NCI-H1417 treated with DMSO at 0.1 percent for 48 hours (cell line): Measurements from ENCODE around the gene FIBP.

ENCODE experiments used
- DNase-seq: peaks from one replicate; lab custom pipeline; 2025; lab: John Stamatoyannopoulos, UW

The FIBP gene

DNA sequence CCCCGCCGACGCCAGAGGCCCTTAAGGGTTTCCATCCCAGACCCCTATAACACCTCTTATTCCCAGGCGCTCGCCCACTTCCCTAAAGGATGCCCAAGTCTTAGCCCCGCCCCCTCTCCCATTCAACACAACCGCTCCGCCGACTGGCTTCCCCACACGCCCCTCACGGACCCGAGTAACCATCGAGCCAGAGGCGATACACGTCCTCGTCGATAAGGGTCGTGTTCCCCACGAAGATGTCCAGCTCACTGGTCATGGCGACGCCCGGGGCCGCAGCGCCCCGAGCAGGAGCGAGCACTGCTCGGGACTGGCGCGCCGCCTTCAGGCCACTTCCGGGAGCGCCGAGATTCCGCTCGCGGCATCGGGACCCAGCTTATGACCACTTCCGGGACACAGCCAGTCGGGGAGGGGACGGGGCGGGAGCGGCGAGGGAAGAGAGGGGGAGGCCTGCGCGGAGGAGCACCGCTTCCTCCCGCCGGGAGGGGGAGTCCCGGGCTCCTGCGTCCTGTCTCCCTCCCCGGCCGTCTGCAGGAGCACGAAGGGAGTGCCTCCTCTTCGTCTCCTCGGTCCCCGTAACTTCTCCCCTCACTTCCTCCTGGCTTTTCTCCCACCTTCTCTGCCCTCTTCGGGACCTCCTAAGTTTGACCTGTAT lies at the start of gene FIBP:
TSS of gene FIBP (minus strand) at position 309 of the 652 bp plus-strand sequence. CDS start at position 256, 53 bp downstream.
- DNase-seq: peak; percentile 70

DNA sequence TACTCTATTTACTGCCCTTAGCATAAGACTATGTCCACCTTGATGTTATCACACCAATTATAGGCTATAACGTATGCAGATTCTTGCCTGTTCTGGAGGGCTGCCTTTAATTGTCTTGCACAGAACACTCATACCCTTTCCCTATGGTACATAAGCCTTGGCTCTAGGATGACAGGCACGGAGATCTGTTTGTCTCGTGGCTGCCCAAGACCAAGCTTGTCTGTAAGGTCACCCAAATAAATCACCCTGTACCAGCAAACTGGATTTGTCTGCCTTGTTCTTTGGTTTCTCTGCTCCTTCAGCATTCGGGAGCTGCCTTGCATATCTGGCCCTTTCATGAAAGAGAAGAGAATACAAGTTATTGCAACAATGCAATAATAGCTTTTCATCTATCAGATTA lies 49.5 kb upstream of the FIBP start:
- DNase-seq: no peak

DNA sequence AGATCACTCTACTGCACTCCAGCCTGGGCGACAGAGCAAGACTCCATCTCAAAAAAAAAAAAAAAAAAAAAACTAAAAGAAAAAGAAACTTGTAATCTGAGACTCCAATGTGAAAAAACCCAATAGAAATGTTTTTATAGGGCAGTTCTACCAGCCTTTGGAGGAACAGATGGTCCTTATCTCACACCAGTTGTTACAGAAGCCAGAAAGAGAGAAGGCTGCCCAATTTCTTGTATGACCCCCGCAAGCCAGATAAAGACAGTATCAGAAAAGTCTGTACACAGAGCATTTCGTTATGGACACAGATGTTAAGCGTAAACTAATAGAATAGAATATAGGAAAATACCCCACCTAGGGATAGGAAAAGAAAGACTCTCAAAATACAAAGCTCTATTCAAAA lies 45.7 kb upstream of the FIBP start:
- DNase-seq: no peak

DNA sequence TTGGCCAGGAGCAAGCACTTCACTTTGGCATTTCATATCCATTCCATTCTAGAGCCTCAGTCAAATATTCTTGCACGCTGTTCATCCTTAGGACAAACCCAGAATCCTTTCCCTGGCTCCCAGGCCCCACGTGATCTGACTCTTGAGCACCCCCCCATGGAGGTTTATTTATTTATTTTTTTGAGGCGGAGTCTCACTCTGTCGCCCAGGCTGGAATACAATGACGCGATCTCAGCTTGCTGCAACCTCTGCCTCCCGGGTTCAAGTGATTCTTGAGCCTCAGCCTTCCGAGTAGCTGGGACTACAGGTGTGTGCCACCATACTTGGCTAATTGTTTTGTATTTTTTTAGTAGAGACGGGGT lies 44.3 kb upstream of the FIBP start:
- no peak for DNase-seq

DNA sequence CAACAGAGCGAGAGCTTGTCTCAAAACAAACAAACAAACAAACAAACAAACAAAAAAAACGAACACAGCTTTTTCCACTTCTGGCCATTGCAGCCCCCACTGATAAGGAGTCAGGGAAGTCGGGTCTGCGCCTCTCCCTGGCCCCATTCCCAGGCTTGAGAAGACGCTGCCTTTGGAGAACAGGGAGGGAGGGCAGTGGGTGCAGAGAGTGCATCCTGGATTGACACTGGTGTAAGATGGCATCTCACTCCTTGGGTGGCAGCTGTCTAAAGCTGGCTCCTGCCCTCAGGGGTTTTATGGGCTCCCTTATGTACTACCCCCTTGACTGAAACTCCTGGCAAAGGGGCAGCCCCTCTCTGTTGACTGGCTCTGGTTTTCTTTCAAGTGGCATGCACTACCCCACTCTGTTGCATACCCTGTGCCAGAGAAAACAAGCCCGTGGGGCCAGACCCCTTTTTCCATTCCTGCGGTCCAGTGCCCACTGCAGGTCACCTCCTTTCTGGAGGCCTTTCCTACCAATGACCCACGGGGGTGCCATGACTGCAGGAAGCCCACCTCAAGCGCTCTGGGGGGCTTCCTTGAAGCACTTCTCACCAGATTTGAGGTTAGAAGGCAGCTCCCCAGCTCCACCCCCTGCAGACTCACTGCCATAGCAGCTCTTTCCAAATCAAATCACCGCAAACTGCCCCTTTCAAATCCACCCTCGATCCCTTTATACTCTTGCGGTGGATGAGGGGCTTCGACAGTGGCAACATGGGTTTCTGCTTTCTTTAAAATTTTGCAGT lies 43.7 kb upstream of the FIBP start:
- DNase-seq: no peak

DNA sequence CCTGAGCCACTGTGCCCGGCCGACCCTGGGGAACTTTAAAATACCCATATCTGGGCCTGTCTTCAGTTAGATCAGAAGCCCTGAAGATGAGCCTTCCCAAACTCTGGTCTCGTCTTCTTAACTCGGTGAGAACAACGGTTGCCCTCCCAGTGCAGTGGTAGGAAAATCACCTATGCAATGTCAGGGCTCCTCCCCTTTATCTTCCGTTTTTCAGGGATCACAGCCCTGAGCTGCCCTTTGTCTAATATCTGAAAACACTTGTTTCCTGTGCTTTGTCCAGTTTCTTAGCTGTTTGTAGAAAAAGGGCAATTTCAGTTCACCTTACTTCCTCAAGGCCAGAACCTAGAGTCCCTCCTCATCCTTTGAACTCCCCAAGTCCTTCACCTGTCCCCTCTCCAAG lies 40.4 kb upstream of the FIBP start:
- no peak for DNase-seq

DNA sequence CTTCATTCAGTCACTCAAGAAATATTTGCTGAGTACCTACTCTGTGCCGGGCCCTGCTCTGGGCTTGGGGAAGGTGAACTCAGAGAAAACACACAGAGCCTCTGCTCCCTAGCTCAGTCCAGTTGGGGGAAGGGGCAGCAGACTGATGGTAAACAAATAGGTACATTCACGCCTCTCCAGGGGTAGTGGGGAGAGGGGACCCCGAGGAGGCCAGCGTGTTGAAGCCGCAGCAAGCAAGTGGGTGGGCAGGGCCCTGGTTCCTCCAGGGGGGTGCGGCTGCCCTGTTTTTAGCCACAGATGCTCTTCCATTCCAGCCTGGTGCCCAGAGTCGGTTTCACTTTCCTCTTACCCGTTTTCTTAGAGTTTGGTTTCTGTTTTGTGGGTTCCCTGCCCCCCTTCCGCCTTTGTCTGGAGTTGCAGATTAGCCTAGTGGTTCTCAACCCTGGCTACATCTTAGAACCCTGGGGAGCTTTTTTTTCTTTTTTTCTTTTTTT lies 39.7 kb upstream of the FIBP start:
- no peak for DNase-seq

DNA sequence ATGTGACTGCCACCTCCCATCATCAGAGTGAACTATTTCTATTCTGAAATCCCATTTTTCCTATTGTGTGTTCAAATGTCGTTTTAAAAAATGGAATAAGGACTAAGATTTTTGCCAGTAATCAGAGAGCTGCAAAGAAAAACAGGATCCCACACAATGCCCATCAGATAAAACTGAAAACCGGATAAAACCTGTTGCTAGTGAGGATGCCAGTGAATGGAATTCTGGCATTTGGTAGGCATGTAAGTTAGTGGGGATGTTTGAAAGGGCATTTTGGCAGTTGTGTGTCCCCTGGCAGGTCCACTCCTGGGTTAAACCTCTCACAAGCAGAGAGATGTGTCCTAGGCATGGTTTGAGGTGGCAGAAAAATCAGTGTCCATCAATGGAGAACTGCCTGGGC lies 37.1 kb upstream of the FIBP start:
- DNase-seq: no peak

DNA sequence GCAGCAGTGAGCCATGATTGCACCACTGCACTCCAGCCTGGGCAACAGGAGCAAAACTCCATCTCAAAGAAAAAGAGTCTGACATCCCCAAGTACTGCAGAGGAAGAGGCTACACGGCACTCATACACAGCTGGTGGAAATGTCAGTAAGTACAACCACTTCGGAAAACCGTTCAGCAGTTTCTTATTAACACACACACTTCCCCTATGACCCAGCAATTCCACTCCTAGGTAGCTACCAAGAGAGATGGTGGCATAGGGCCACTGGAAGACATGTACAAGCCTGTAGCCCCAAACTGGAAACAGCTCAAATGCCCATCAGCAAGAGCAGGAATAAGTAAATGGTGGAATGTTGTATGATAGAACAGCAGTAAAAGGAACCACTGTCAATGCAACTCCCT lies 34.3 kb upstream of the FIBP start:
- DNase-seq: no peak

DNA sequence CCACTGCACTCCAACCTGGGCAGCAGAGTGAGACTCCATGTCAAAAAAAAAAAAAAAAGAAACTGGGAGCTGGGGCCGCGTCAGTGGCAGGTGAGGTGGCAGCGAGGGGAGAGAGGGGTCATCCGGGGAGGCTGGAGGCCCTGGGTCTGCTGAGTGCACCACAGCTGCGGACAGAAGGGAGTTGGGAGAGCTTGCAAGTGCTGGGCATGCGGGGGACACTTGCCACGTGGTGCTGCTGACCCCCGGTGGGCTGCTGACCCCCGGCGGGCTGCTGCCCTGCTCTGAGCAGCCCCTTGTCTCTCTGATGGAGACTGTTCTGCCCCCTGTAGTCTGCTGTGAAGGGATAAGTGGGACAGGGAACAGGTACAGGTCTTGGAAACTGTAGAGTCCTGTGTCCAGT lies 33.6 kb upstream of the FIBP start:
- DNase-seq: no peak

DNA sequence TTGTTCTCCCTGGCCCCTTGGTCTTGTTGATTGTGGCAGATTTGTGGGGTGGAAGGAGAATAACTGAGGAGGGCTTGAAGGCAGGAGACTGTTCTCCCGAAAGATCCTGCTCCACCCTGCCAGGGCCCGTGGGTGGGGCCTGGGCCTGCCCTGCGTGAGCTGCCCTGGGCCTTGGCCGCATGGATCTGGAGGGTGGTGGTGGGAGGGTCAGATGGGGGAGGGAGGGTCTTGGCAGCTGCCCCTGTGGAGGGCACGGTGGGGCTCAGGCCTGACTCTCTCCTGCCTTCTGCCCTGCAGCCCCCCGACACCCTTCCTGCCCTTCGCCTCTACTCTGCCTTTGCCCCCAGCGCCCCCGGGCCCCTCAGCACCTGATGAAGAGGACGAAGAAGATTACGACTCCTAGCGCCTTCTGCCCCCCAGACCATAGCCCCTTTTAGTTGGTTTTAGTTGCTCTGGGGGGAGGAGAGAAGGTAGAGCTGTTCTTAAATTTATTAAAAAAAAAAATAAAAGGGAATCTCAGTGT lies 32.8 kb upstream of the FIBP start:
- no peak for DNase-seq

DNA sequence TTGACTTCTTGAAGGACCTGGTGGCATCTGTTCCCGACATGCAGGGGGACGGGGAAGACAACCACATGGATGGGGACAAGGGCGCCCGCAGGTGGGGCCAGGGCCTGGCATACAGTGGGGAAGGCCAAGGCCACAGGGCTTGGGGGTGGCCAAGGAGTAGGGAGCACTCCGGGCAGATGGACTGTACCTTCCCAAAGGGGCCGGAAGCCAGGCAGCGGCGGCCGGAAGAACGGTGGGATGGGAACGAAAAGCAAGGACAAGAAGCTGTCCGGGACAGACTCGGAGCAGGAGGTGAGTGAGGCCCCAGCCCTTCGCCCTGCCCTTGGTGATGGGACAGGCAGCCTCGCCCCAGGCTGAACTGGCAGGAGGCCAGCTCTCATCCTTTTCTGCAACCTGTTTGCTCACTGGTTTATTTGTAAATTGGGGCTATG lies 32.1 kb upstream of the FIBP start:
- no peak for DNase-seq

DNA sequence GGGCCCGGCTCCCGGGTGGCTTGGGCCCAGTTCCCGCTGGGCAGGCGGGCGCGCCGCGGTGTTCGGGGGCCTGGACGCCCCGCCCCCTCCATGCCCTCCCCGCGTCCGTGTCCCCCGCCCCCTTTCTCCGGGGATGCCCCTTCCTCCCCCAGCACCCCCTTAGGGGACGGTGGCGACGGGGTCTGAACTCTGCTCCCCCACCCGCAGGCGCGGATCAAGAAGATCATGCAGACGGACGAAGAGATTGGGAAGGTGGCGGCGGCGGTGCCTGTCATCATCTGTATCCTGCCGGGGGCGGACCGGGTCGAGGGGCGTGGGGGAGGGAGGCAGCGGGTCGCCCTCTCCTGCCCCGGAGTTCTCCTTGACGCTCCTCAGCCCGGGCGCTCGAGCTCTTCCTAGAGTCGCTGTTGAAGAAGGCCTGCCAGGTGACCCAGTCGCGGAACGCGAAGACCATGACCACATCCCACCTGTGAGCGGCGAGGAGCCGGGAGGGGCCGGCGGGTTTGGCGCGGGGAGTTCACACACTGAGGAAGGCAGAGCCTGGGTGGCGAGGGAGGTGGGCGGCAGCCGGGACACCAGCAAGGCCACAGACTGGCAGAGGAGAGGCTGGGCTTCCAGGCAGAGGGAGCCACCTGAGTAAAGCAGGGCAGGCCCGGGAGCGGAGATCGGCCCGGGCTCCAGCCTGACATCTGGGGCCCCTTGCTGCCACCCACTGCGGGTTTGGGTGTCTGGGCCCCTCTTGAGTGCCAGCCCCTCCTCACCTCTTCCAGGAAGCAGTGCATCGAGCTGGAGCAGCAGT lies 31.5 kb upstream of the FIBP start:
- no peak for DNase-seq

DNA sequence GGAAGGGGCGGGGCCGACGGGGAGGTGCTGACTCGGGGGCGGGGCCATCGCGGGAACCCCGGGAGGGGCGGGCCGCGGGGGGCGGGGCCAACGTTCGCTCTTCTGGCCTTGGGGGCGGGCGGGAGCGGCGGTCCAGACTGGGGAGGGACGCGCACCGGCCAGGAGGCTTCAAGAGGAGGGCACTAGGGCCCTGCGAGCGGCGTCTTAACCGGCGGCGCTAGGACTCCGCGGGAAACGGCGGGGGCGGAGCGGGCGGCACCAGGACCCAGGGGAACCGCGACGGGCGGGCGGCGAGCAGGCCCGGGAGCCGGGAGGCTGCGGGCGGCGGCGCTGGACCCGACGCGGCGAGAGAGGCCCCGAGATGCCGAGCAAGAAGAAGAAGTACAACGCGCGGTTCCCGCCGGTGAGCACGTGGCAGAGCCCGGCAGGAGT lies 30.9 kb upstream of the FIBP start, which contains the start of gene DRAP1:
TSS of gene DRAP1 (plus strand) at position 286 of the 432 bp plus-strand sequence. CDS start at position 362, 76 bp downstream.
- peak; percentile 94 for DNase-seq

DNA sequence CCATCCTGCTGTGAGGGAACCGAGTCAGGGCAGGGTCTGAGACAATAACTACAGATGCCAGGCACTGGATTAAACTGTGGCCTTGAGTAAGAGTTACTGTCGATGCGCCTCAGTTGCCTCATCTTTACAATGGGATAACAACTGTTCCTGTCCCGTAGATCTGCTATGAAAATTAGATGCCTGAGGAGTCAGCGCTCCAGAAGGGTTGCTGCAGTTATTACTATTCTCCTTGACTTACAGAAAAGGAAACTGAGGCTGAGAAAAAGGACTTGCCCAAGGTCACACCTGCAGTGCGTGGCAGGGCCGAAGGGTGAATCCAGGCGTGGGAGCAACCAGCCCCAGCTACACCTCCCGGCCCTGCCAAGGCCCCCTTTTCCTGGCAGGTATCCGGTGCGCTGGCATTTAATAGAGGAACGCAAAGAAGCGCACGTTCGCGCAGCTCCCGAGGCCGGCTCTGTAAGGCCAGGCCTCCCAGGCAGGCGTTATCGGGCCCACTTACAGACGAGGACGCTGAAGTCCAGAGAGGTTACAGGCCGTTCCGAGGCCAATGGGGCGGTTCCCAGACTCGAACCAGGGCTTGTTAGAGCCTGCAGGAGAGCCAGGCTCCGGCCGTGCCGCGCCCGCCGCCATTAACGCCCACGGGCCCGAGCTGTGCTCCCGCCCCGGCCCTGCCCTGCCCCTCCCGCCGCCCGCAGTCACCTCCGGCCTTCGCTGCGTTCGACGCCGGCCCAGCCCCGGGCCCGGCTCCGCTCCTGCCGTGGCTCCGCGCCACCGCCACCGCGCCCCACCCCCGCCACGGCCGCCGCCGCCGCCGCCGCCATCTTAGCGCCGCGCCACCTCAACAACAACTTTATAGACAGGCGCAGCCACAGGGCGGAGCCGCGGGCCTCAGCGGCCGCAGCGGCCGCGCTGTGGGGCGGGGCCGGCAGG lies 30.2 kb upstream of the FIBP start, which contains the start of gene C11orf68:
TSS of gene C11orf68 (minus strand) at position 852 of the 930 bp plus-strand sequence. CDS start at position 821, 31 bp downstream.
- DNase-seq: no peak

DNA sequence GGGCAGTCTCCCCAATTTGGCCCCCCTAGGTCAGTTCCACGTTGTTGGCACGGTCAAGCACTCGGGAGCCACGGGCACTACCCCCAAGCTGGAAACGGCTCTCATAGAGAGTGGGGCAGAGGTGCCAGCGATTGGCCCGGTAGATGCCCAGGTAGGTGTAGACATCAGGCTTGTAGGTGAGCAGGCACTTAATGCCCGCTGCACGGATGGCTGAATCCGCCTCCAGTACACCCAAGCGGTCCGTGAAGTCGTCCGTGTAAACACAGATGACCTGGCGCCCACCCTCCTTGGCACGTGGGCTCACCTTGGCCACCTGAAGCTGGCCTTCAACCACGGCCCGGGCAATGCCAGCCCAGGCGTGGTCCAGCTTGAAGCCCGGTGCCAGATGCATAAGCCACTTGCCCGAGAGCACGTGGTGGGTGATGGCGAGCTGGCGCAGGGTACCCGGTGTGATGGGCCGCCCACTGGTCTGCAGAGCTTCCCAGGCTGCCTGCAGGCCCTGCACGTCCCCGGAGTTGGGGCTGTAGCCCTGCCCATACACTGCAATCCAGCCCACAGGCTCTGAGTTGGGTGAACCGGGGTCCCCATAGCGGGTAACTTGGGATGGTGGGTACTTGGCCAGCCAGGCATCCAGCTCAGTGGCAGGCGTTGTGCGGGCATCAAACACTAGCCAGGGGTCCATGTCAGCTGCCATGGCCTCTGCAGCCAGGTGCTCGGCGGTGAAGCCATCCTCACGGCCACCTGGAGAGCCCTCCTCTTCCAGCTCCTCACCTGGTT lies 29.4 kb upstream of the FIBP start:
- DNase-seq: no peak

DNA sequence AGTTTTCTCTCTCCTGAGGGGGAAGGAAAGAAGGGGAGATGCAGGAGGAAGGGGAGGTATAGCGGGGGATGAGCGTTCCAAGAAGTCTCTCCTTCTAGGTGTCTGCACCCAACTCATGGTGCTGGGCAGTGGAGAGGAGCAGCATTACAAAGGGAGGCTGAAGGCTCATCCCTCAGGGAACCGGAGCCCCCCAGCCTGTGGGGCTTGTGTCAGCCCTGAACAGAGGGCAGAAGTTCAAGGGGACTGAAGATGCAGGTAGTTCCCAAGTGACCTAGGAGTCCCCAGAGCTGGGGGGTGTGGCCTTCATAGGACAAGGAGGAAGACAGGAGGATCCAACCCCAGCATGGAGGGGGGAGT lies 28.8 kb upstream of the FIBP start:
- DNase-seq: no peak

DNA sequence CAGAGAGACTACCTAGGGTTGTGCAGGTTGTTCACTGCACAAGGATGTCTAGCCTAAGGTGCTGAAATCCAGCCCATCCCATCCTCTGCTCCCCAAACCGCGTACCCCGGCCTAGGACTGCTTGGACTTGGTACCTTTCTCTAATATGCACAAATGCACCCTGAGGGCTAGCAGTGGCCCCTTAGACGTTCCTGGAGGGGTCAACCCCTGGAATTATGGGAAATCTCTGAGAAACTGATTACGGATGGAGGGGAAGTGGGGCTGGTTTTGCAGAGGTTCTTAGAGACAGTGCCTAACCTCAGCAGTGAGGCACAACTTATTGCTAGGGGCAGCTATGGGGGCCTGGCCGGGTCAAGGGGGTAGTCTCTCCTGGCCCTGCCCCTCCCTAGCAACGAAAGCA lies 28.1 kb upstream of the FIBP start:
- no peak for DNase-seq

DNA sequence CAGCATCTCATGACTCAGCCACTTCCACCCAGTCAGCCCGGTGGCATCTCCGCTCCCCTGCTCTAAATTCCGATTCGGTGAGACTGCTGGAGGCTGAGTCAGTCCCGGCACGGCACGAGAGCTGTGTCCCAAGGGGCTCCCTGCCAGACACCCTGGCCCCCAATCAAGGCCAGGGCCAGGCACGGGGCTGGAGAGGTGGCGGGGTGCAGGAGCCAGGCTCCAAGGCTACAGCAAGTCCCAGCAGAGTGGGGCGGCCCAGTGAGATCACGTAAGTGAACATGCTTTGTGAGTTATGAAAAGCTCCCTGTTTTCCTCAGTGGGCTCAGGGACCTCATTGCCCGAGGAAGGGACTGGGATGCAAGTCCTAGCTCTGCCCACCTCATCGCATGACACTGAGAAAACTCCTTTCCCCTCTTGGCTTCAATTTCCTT lies 27.6 kb upstream of the FIBP start:
- no peak for DNase-seq

DNA sequence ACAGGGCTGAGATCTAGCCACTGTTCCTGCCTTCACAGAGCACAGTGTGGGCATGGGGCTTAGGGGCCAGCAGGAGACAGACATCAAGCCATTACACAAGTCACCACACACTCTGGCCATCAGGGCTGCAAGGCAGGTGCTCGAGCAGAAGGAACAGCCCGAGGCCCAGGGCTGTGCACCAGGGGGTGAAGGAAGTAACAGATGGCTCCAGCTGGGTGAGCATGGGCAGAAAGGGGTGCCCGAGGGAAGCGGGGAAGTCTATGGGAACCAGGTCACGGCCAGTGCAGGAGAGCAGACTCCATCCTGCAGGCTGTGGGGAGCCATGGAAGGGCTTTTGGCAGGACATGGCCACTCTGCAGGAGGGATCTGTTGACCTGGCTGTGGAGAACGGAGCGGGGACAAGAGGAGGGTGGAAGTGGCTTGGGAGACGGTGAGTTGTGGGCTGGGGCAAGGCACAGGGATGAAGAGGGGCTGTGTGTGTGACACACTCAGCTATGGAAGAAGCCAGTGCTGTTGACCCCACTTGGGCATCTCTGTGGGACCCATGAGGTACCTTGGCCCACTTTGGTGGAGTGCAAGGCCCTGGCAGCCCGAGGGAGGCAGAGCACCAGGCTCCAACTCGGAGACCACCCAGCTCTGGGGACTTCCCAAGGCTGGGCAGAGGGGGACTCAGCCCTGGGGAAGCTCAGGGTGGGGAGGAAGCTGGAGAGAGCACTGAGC lies 27.0 kb upstream of the FIBP start:
- no peak for DNase-seq
